IMR-90 (cell line): Measurements from ENCODE around the gene TEKT1. TPM values are rescaled to one million over a fixed set of nuclear protein-coding genes. Genes with fewer than 3 reads are reported as not detected.

Experiments
- ATAC-seq: fragments of 200-7000 bp; cut with Tn5 transposase; 2 replicates; pipeline ENCODE4 v1.9.1; 2020; ENCODE audit warnings: low read depth, mild to moderate bottlenecking, moderate library complexity
- BruUV-seq: library from RNA; stranded (reverse); fragments of 400-500 nt; replicated peaks from 2 replicates; lab custom pipeline; 2021; lab: Mats Ljungman, UMichigan
- CTCF ChIA-PET: fragments of 300-600 bp; formaldehyde crosslinking; extraction: SDS; loops from one replicate; lab custom pipeline; 2021; ENCODE audit warnings: antibody characterized with exemption; lab: Yijun Ruan, JAX
- POLR2A ChIA-PET: fragments of 300-600 bp; sonication (Branson Sonifier 250); formaldehyde crosslinking; loops from one replicate; lab custom pipeline; 2022; ENCODE audit warnings: antibody characterized with exemption; ENCODE audit not compliant: unreplicated experiment; lab: Charles Lee
- DNase-seq: peaks from one replicate; pipeline ENCODE4 v3.0.0; 2013
- H2AFZ ChIP-seq: replicated peaks from 2 replicates; pipeline ENCODE3; 2013; ENCODE audit warnings: low read length, mild to moderate bottlenecking; ENCODE audit not compliant: poor library complexity
- H2AK5ac ChIP-seq: 2 replicates; pipeline ENCODE4 v1.6.1; 2013; ENCODE audit warnings: low read depth, low read length, inconsistent platforms
- H2AK9ac ChIP-seq: replicated peaks from 2 replicates; pipeline ENCODE3; 2013; ENCODE audit warnings: mild to moderate bottlenecking, low read depth, low read length, moderate library complexity; ENCODE audit not compliant: poor library complexity
- H2BK120ac ChIP-seq: 2 replicates; pipeline ENCODE4 v1.6.1; 2013; ENCODE audit warnings: low read depth, low read length, inconsistent platforms
- H2BK15ac ChIP-seq: 3 replicates; pipeline ENCODE4 v1.6.1; 2013; ENCODE audit warnings: low read depth, low read length, inconsistent platforms
- H2BK20ac ChIP-seq: 2 replicates; pipeline ENCODE4 v1.6.1; 2013; ENCODE audit warnings: low read depth, mild to moderate bottlenecking, inconsistent platforms, low read length, moderate library complexity
- H2BK5ac ChIP-seq: 2 replicates; pipeline ENCODE4 v1.6.1; 2013; ENCODE audit warnings: mild to moderate bottlenecking, low read depth, low read length, inconsistent platforms; ENCODE audit not compliant: poor library complexity, severe bottlenecking
- H3K14ac ChIP-seq: replicated peaks from 2 replicates; pipeline ENCODE4 v1.6.1; 2013; ENCODE audit warnings: low read depth, low read length, inconsistent platforms
- H3K18ac ChIP-seq: 2 replicates; pipeline ENCODE4 v1.6.1; 2013; ENCODE audit warnings: low read depth, low read length, control low read depth
- H3K23ac ChIP-seq: 2 replicates; pipeline ENCODE4 v1.6.1; 2013; ENCODE audit warnings: low read depth, low read length, inconsistent platforms
- H3K27ac ChIP-seq: 2 replicates; pipeline ENCODE4 v1.5.1; 2013; ENCODE audit warnings: mild to moderate bottlenecking, control low read depth, low read length; ENCODE audit not compliant: insufficient read depth
- H3K27me3 ChIP-seq: 2 replicates; pipeline ENCODE4 v1.6.1; 2013; ENCODE audit warnings: low read length; ENCODE audit not compliant: control insufficient read depth, insufficient read depth
- H3K36me3 ChIP-seq: 2 replicates; pipeline ENCODE4 v1.6.1; 2013; ENCODE audit warnings: low read length, mixed read lengths; ENCODE audit not compliant: control insufficient read depth, insufficient read depth
- H3K4ac ChIP-seq: 2 replicates; pipeline ENCODE4 v1.6.1; 2013; ENCODE audit warnings: low read depth, low read length, inconsistent platforms
- H3K4me1 ChIP-seq: 2 replicates; pipeline ENCODE4 v1.6.1; 2013; ENCODE audit warnings: low read length, mixed read lengths; ENCODE audit not compliant: control insufficient read depth, insufficient read depth
- H3K4me2 ChIP-seq: 2 replicates; pipeline ENCODE4 v1.6.1; 2013; ENCODE audit warnings: low read depth, mild to moderate bottlenecking, control low read depth, low read length, moderate library complexity
- H3K4me3 ChIP-seq: 2 replicates; pipeline ENCODE4 v1.5.1; 2013; ENCODE audit warnings: low read depth, mild to moderate bottlenecking, control low read depth, low read length, moderate library complexity; ENCODE audit not compliant: insufficient read depth
- H3K56ac ChIP-seq: 2 replicates; pipeline ENCODE4 v1.6.1; 2013; ENCODE audit warnings: low read length, inconsistent platforms; ENCODE audit not compliant: insufficient read depth; ENCODE audit errors: extremely low read depth
- H3K79me1 ChIP-seq, 2 experiments: 2 replicates each; pipeline ENCODE4 v1.6.1; 2013; ENCODE audit warnings: low read length in 2 of 2, inconsistent platforms in 1 of 2, low read depth in 1 of 2
- H3K9ac ChIP-seq: 2 replicates; pipeline ENCODE4 v1.6.1; 2013; ENCODE audit warnings: low read depth, low read length, control low read depth
- H3K9me1 ChIP-seq: 2 replicates; pipeline ENCODE4 v1.6.1; 2013; ENCODE audit warnings: low read length, inconsistent platforms; ENCODE audit not compliant: insufficient read depth
- H3K9me3 ChIP-seq: 2 replicates; pipeline ENCODE4 v1.6.1; 2013; ENCODE audit warnings: low read length; ENCODE audit not compliant: control insufficient read depth, insufficient read depth
- H4K20me1 ChIP-seq: 2 replicates; pipeline ENCODE4 v1.6.1; 2013; ENCODE audit warnings: low read length, inconsistent platforms; ENCODE audit not compliant: insufficient read depth
- H4K5ac ChIP-seq: 2 replicates; pipeline ENCODE4 v1.6.1; 2013; ENCODE audit warnings: mild to moderate bottlenecking, low read depth, low read length, control low read depth
- H4K8ac ChIP-seq, 2 experiments: 2 replicates each; pipeline ENCODE4 v1.6.1; 2013; ENCODE audit warnings: low read depth in 2 of 2, low read length in 2 of 2, control low read depth in 1 of 2, inconsistent platforms in 1 of 2
- H4K91ac ChIP-seq: 2 replicates; pipeline ENCODE4 v1.6.1; 2013; ENCODE audit warnings: low read depth, low read length, inconsistent platforms; ENCODE audit not compliant: insufficient read depth
- POLR2A ChIP-seq: IDR thresholded peaks from 2 replicates; pipeline ENCODE4 v1.6.1; 2012; ENCODE audit warnings: mild to moderate bottlenecking, low read depth, low read length
- RAD21 ChIP-seq: IDR thresholded peaks from 2 replicates; pipeline ENCODE4 v1.6.1; 2012; ENCODE audit warnings: low read length, improper control_type of control experiment
- WGBS, 2 experiments: methylation state at CpG; one replicate each; pipeline versions ENCODE4 v1.1.5 to v1.1.7; 2013; ENCODE audit warnings: missing lambda C conversion rate in 2 of 2; ENCODE audit not compliant: insufficient read length in 1 of 2; ENCODE audit errors: extremely low coverage in 2 of 2; 5-methylcytosine and 5-hydroxymethylcytosine counted together
- dilution Hi-C: fragments of 300-500 bp; cut with HindIII; formaldehyde crosslinking; loops from one replicate; pipeline ENCODE4 v1.14.3; 2018; ENCODE audit warnings: low sequenced_read_pairs; ENCODE audit not compliant: unreplicated experiment
- in situ Hi-C: fragments of 300-500 bp; cut with MboI; formaldehyde crosslinking; loops from 3 replicates; pipeline ENCODE4 v1.14.3; 2019; ENCODE audit warnings: low sequenced_read_pairs, inconsistent platforms, mixed read lengths
- intact Hi-C: fragments of 100-400 bp; cut with micrococcal nuclease; formaldehyde crosslinking; loops from 2 replicates; pipeline ENCODE4 v1.10.0; 2022
- polyA plus RNA-seq, 3 experiments: library from polyadenylated mRNA; depleted of rRNA; stranded (reverse); fragments of >200 nt; gene quantifications; 2 replicates each; pipeline ENCODE4 v1.2.3, GENCODE V29; 2012; ENCODE audit warnings: low replicate concordance in 1 of 3
- total RNA-seq: library from RNA; depleted of rRNA; stranded (reverse); fragments of >200 nt; gene quantifications from 2 replicates; pipeline ENCODE4 v1.2.3, GENCODE V29; 2012

Gene TEKT1
- total and polyA plus RNA-seq, 2 of the 4 experiments (the other 2 are of a cell fraction): not detected

- H2AK5ac ChIP-seq: no peak overlapping the region
- no CpG with 5 or more reads among the region's 10 CpGs for WGBS, 2 experiments
- H3K9me1 ChIP-seq: no peaks in the 10 kb centered on the region
- H3K9ac ChIP-seq: no peak overlapping the region
- H4K91ac ChIP-seq: no peak overlapping the region
- no peak overlapping the region for H3K14ac ChIP-seq
- TF ChIP-seq POLR2A: no peak
- no peak for TF ChIP-seq RAD21
- dilution Hi-C loops: no loop called here
- H3K4ac ChIP-seq: no peak overlapping the region
- H3K79me1 ChIP-seq: no peaks in the 10 kb centered on the region
- H3K9me3 ChIP-seq: no peaks in the 10 kb centered on the region
- ChIA-PET CTCF (no interaction called here), POLR2A (no interaction called here)
- H4K5ac ChIP-seq: no peak overlapping the region
- no peak overlapping the region for H2BK15ac ChIP-seq
- no peak overlapping the region for H2AK9ac ChIP-seq
- no peak overlapping the region for H3K23ac ChIP-seq
- H3K4me2 ChIP-seq: no peak overlapping the region
- H2BK120ac ChIP-seq: no peak overlapping the region
- no TSS peak for BruUV-seq
- no peak overlapping the region for H2AFZ ChIP-seq
- H3K27me3 ChIP-seq: peaks cover 14% of the 10 kb centered on the region
- H3K56ac ChIP-seq: no peak overlapping the region
- no peak overlapping the region for H2BK20ac ChIP-seq
- H3K18ac ChIP-seq: no peak overlapping the region
- H3K27ac ChIP-seq: no peak overlapping the region
- intact Hi-C loops: no loop called here
- H3K36me3 ChIP-seq: no peaks in the 10 kb centered on the region
- DNase-seq (no peak), ATAC-seq (no peak)
- H2BK5ac ChIP-seq: no peak overlapping the region
- no peaks in the 10 kb centered on the region for H3K4me1 ChIP-seq
- in situ Hi-C loops: loop anchor here (10.0 kb wide), 1 partner anchor 131 kb away; no protein-coding TSS in a partner anchor
- no peak overlapping the region for H4K8ac ChIP-seq
- H4K20me1 ChIP-seq: no peaks in the 10 kb centered on the region
- H3K4me3 ChIP-seq: no peak overlapping the region
Measured at GRCh38 chr17:6796017-6796886, 35.3 kb downstream of the TEKT1 start.
